Parathyroid adenoma (tissue), 2 donors: ENCODE results near the gene ERBB2.

Experiments
- H2AFZ ChIP-seq: fragments of 300-600 bp; sonication (generic); one replicate; pipeline ENCODE4 v1.7.0; 2017; ENCODE audit warnings: antibody characterized with exemption, mild to moderate bottlenecking
- H3K27ac ChIP-seq: fragments of 300-600 bp; sonication (generic); one replicate; pipeline ENCODE4 v1.7.0; 2017
- H3K27me3 ChIP-seq: fragments of 300-600 bp; sonication (generic); one replicate; pipeline ENCODE4 v1.7.0; 2017; ENCODE audit warnings: low read length; ENCODE audit not compliant: control insufficient read depth, insufficient read depth
- H3K36me3 ChIP-seq: fragments of 300-600 bp; sonication (generic); one replicate; pipeline ENCODE4 v1.7.0; 2017; ENCODE audit warnings: low read length; ENCODE audit not compliant: control insufficient read depth, insufficient read depth
- H3K4me1 ChIP-seq: fragments of 300-600 bp; sonication (generic); one replicate; pipeline ENCODE4 v1.7.0; 2017; ENCODE audit warnings: control low read depth
- H3K4me2 ChIP-seq: fragments of 300-600 bp; sonication (generic); one replicate; pipeline ENCODE4 v1.7.0; 2017; ENCODE audit warnings: low read length
- H3K4me3 ChIP-seq: fragments of 300-600 bp; sonication (generic); one replicate; pipeline ENCODE4 v1.7.0; 2017; ENCODE audit warnings: low read depth, low read length
- H3K79me2 ChIP-seq: fragments of 300-600 bp; sonication (generic); one replicate; pipeline ENCODE4 v1.7.0; 2017; ENCODE audit warnings: control low read depth
- H3K9ac ChIP-seq: fragments of 300-600 bp; sonication (generic); one replicate; pipeline ENCODE4 v1.7.0; 2017; ENCODE audit warnings: mild to moderate bottlenecking
- H3K9me3 ChIP-seq: fragments of 300-600 bp; sonication (generic); one replicate; pipeline ENCODE4 v1.7.0; 2017; ENCODE audit warnings: low read length; ENCODE audit not compliant: control insufficient read depth
- TF ChIP-seq, protein P1 (sequence below): fragments of 300-600 bp; sonication (generic); IDR thresholded peaks from one replicate; pipeline ENCODE4 v1.7.0; 2017; ENCODE audit warnings: antibody characterized with exemption, mild to moderate bottlenecking
- donor health status: primary hyperparathyroidism.

ERBB2 gene

GRCh38 chr17:39699818-39700147 is at the start of gene ERBB2:
ERBB2 (plus strand) TSS chr17:39700064; CDS start chr17:39700239, 175 bp downstream.
- Histone ChIP-seq H3K9ac (peak within 1 kb of the TSS; percentile 83), H2AFZ (peak within 1 kb of the TSS; percentile 81), H3K9me3 (no peaks in the 10 kb centered on the region), H3K36me3 (no peaks in the 10 kb centered on the region), H3K79me2 (no peaks in the 10 kb centered on the region), H3K4me3 (peak within 1 kb of the TSS; percentile 81), H3K4me1 (peaks cover 14% of the 10 kb centered on the region), H3K4me2 (peak within 1 kb of the TSS; percentile 85), H3K27me3 (no peaks in the 10 kb centered on the region), H3K27ac (peak within 1 kb of the TSS; percentile 50)
- TF ChIP-seq, protein P1, sequence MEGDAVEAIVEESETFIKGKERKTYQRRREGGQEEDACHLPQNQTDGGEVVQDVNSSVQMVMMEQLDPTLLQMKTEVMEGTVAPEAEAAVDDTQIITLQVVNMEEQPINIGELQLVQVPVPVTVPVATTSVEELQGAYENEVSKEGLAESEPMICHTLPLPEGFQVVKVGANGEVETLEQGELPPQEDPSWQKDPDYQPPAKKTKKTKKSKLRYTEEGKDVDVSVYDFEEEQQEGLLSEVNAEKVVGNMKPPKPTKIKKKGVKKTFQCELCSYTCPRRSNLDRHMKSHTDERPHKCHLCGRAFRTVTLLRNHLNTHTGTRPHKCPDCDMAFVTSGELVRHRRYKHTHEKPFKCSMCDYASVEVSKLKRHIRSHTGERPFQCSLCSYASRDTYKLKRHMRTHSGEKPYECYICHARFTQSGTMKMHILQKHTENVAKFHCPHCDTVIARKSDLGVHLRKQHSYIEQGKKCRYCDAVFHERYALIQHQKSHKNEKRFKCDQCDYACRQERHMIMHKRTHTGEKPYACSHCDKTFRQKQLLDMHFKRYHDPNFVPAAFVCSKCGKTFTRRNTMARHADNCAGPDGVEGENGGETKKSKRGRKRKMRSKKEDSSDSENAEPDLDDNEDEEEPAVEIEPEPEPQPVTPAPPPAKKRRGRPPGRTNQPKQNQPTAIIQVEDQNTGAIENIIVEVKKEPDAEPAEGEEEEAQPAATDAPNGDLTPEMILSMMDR: no peak

DNA sequence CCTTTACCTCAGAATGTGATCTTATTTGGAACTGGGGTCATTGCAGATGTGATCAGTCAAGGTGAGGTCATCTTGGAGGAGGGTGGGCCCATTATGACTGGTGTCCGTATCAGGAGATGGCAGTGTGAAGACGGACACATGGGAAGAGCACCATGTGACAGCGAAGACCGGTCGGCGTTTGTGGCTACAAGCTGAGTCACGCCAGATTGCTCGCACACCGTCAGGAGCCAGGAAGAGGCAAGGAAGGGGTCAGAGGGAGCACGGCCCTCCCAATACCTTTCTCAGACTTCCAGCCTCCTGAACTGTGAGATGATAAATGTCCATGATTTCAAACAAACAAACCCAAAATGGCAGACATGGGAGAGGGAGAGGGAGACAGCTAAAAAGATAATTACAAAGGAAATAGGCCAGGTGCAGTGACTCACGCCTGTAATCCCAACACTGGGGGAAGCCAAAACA is 49.7 kb upstream of the ERBB2 start:
- H3K4me3 ChIP-seq: no peak overlapping the region
- H3K4me2 ChIP-seq: no peak overlapping the region
- no peaks in the 10 kb centered on the region for H3K36me3 ChIP-seq
- no peak overlapping the region for H3K9ac ChIP-seq
- no peaks in the 10 kb centered on the region for H3K9me3 ChIP-seq
- H3K79me2 ChIP-seq: peaks cover 23% of the 10 kb centered on the region
- peaks cover 17% of the 10 kb centered on the region for H3K4me1 ChIP-seq
- TF ChIP-seq, protein P1: no peak
- H3K27ac ChIP-seq: no peak overlapping the region
- no peak overlapping the region for H2AFZ ChIP-seq
- H3K27me3 ChIP-seq: no peaks in the 10 kb centered on the region

GRCh38 chr17:39651923-39652586 is 47.8 kb upstream of the ERBB2 start:
- Histone ChIP-seq H2AFZ (no peak overlapping the region), H3K9me3 (no peaks in the 10 kb centered on the region), H3K4me3 (no peak overlapping the region), H3K4me2 (no peak overlapping the region), H3K36me3 (no peaks in the 10 kb centered on the region), H3K79me2 (peaks cover 13% of the 10 kb centered on the region), H3K27ac (peak overlapping the region; percentile 34), H3K9ac (no peak overlapping the region), H3K4me1 (peaks cover 17% of the 10 kb centered on the region), H3K27me3 (no peaks in the 10 kb centered on the region)
- TF ChIP-seq, protein P1: no peak

DNA sequence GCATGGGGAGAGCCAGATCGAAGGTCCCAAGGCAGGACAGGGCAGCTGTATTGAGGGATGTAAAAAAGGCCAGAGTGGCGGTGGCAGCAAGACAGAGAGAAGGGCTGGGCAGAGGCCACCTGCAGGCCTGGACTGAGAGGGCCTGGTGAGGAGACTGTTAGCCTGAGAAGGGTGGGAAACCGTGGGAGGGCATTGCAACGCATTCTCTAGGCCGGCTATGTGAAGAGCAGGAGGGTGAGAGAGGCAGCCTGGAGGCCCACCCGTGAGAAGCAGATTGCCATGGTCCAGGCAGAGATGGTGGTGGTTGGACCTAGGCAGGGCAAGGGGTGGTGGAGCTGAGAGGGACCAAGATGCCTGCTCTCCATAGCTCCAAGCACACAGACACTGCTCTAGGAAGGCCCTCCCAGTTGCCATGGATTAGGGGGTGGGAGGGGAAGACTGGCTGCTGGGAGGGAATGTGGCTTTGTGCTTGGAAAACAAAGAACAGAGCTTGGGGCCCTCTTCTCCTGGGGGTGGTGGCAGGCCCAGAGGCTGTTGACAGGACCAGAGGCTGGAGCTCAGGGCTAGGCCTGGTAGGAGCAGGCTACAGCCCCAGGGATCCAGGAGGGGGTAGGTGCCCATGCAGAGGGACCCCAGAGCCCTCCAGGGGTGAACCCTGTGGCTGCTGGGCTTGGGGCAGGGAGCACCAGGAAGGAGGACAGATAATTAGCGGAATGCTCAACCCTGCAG is 47.1 kb upstream of the ERBB2 start:
- Histone ChIP-seq H3K4me1 (peaks cover 17% of the 10 kb centered on the region), H3K4me2 (no peak overlapping the region), H3K4me3 (no peak overlapping the region), H3K27me3 (no peaks in the 10 kb centered on the region), H3K9ac (no peak overlapping the region), H2AFZ (no peak overlapping the region), H3K9me3 (no peaks in the 10 kb centered on the region), H3K36me3 (no peaks in the 10 kb centered on the region), H3K27ac (peak overlapping the region; percentile 34), H3K79me2 (peaks cover 10% of the 10 kb centered on the region)
- TF ChIP-seq, protein P1: no peak

DNA sequence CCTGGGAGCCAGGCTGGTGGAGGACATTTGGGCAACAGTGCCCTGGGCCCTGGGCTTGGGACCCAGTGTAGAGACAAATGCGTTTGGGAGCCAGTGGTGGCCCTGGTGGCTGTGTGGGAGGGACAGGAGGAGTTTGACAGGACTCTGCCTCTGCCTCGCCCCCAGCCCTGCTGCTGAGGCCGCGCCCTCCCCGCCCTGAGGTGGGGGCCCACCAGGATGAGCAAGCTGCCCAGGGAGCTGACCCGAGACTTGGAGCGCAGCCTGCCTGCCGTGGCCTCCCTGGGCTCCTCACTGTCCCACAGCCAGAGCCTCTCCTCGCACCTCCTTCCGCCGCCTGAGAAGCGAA is 46.6 kb upstream of the ERBB2 start:
- peaks cover 17% of the 10 kb centered on the region for H3K4me1 ChIP-seq
- no peak overlapping the region for H3K27ac ChIP-seq
- no peak overlapping the region for H3K9ac ChIP-seq
- TF ChIP-seq, protein P1: no peak
- no peak overlapping the region for H2AFZ ChIP-seq
- H3K9me3 ChIP-seq: no peaks in the 10 kb centered on the region
- H3K79me2 ChIP-seq: peaks cover 10% of the 10 kb centered on the region
- no peak overlapping the region for H3K4me2 ChIP-seq
- no peaks in the 10 kb centered on the region for H3K27me3 ChIP-seq
- no peaks in the 10 kb centered on the region for H3K36me3 ChIP-seq
- no peak overlapping the region for H3K4me3 ChIP-seq
